ENCODE results near the gene TOX4.
"Not testable (repeated sequence)": the region's sequence is repeated elsewhere in the genome, so short reads cannot be mapped to it uniquely, and the experiment has no call there.

TOX4 gene

GRCh38 chr14:21476925-21477681 is at the start of gene TOX4, which contains the start of gene RAB2B:
Gene TOX4, plus strand, starts transcription at chr14:21477195. Its CDS starts 84 bp downstream, at chr14:21477279.
Gene RAB2B, minus strand, starts transcription at chr14:21476959. Its CDS starts 87 bp downstream, at chr14:21476872.
- peak; percentile 86 to 88 for DNase-seq

- DNase-seq: no peak
These were observed 48.1 kb upstream of the TOX4 start for GRCh38 chr14:21428930-21429329.

- no peak for DNase-seq
These were observed 45.9 kb upstream of the TOX4 start for GRCh38 chr14:21431126-21431525.

- no peak for DNase-seq
These were observed 40.4 kb upstream of the TOX4 start for GRCh38 chr14:21436567-21437062.

- peak; percentile 99 for DNase-seq
These were observed 39.7 kb upstream of the TOX4 start for GRCh38 chr14:21437063-21437901.

GRCh38 chr14:21440859-21441258 is 36.1 kb upstream of the TOX4 start:
- no peak for DNase-seq

GRCh38 chr14:21442657-21443056 is 34.3 kb upstream of the TOX4 start:
- DNase-seq: not testable (repeated sequence)

GRCh38 chr14:21449899-21450216 is 27.1 kb upstream of the TOX4 start:
- DNase-seq: no peak

- DNase-seq: no peak
These were observed 22.0 kb upstream of the TOX4 start for GRCh38 chr14:21454843-21455544.

GRCh38 chr14:21455592-21455911 is 21.4 kb upstream of the TOX4 start:
- no peak for DNase-seq

- DNase-seq: peak; percentile 98
These were observed 20.9 kb upstream of the TOX4 start, which contains the start of gene CHD8 for GRCh38 chr14:21455912-21456667. Gene CHD8, minus strand, starts transcription at chr14:21456123. Its CDS starts 24,480 bp downstream, at chr14:21431643.

- DNase-seq: no peak
These were observed 9.4 kb upstream of the TOX4 start for GRCh38 chr14:21467616-21468015.

- DNase-seq: no peak
These were observed 1.1 kb upstream of the TOX4 start for GRCh38 chr14:21475767-21476522.

GRCh38 chr14:21476523-21476924 is 471 bp upstream of the TOX4 start:
- DNase-seq: peak; percentile 70 to 71

- DNase-seq: no peak
These were observed 9.7 kb downstream of the TOX4 start for GRCh38 chr14:21486640-21487087.

GRCh38 chr14:21494902-21495762 is 18.1 kb downstream of the TOX4 start:
- no peak for DNase-seq

- DNase-seq: no peak
These were observed 19.5 kb downstream of the TOX4 start for GRCh38 chr14:21496453-21496852.

- peak; percentile 10 to 23 for DNase-seq
These were observed 21.8 kb downstream of the TOX4 start for GRCh38 chr14:21498540-21499526.

- DNase-seq: no peak
These were observed 24.6 kb downstream of the TOX4 start for GRCh38 chr14:21501568-21501967.

Data from stimulated activated CD4-positive, alpha-beta T cell treated with anti-CD3 and anti-CD28 coated beads, Interleukin-2, amount 100 ng/mL, for 48 hours (primary cell).